SHP77 treated with DMSO at 0.1 percent for 48 hours (cell line): ENCODE measurements around the gene REXO2.

Source experiments
- DNase-seq: peaks from one replicate; lab custom pipeline; 2025; lab: John Stamatoyannopoulos, UW

Gene REXO2

DNA sequence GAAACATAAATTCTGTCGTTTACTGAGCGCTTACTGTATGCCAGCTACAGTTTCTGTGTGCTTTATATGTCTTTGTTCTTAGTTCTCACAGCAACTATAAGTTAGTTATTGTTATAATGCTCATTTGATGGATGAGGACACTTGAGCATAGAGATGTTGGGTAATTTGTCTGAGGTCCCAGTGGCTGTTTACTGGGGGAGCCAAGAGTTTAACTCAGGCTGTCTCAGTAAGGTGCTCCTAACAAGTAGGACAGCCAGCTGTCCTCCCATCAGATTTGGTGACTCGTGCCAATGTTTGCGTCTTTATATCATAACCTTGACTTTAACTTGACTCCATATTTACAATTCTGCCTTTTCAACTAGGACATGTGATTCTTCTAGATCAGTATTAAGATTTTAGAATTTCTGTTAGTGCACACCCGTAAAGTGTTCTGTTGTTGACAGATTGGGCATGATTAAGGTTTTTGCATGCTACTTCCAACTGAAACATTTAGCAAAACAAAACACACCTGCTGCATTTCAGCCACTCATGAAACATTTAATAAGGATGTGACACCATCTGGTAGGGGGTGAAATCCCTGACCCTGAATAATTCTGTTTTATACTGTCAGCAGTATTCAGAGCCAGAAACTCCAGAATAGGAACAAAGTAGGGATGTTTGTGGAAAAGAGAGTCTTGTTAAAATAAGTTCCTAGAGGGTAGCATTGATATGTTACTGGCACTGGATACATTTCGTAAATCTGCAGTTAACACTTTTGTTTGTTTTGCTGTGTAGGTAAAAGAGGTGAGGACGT, 1.9 kb downstream of the REXO2 start:
- peak; percentile 85 for DNase-seq

DNA sequence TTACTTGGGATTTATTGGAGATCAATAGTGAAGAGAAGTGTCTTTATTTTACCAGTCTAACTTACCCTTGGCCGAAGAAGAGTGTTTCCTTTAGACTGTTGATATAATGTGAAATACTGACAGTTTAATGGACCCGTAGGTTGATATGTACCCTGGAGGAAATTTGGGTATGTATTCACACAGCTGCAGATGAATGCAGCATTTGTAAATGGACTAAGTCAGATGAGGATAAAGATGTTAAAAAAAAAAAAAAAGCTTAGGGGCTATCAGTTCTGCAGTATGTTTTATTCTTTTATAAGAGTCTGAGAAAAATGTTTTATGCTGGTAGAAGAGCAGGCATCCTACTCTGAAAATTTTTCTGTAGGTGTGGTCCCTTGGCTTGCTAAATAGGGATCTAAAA, 2.7 kb downstream of the REXO2 start:
- no peak for DNase-seq

- DNase-seq, result no peak
These were observed 3.3 kb downstream of the REXO2 start for GRCh38 chr11:114442536-114442935.

DNA sequence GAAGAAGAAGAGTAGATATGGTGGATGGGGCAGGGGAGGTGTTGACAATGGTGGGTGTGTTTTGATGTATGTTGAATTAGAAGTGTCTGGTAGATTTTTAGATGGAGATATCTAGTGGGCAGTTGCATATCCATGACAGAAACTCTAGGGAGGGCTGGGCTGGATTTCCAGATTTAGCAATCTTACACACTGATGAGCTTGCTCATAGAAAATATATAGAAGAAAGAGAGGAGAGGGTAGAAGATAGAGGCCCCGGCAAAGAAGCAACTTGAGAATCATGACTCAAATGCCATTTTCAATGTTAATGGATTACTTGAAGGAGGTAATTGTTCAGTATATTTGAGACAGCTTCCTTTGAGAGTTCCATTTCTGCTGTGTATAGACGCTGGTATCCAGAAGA, 8.2 kb downstream of the REXO2 start:
- no peak for DNase-seq

DNA sequence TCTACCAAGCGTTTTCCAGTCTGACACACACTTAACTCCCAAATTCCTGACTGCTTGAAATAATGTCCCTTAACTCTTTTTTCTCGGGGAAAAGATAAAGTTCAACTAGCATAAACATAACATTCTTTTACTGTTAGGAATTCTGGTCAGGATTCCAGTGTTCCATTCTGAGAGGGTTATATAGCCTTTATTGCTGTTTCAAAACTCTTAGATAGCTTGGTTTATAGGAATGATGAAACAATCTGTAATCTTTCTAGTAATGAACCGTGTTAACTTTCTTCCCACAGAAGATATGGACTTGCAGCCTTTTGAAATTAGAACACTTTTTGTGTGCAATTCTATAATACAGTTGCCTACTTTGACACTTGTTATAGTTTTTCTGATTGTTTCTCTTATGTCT, 8.6 kb downstream of the REXO2 start:
- DNase-seq, result no peak

GRCh38 chr11:114448749-114449482, 9.6 kb downstream of the REXO2 start:
- no peak for DNase-seq

- DNase-seq, result no peak
These were observed 10.6 kb downstream of the REXO2 start for GRCh38 chr11:114449845-114450244.

GRCh38 chr11:114452399-114452798, 13.1 kb downstream of the REXO2 start:
- DNase-seq, result no peak

GRCh38 chr11:114463999-114464398, 24.7 kb downstream of the REXO2 start:
- no peak for DNase-seq

- DNase-seq, result no peak
These were observed 27.5 kb downstream of the REXO2 start for GRCh38 chr11:114466742-114467141.

GRCh38 chr11:114472661-114473060, 33.4 kb downstream of the REXO2 start:
- no peak for DNase-seq

DNA sequence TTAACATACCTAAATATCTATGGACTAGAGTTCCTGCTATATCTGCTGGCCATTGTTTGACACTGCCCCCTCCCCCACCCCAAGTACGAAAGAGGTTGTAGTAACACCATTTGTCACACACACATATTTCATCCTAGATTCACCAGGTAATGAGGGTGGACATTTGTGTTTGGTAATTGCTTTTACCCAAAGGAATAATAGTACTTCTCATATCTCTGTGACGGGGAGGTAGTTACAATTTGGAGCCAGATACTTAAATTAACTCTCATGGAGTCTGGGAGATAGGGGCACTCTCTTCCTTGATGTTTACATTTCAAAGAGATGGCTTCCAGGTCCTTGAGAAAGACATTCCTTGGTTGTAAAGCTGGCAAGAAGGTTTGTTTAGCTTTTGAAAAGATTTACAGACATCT, 38.7 kb downstream of the REXO2 start:
- no peak for DNase-seq

GRCh38 chr11:114478768-114479167, 39.5 kb downstream of the REXO2 start:
- no peak for DNase-seq

DNA sequence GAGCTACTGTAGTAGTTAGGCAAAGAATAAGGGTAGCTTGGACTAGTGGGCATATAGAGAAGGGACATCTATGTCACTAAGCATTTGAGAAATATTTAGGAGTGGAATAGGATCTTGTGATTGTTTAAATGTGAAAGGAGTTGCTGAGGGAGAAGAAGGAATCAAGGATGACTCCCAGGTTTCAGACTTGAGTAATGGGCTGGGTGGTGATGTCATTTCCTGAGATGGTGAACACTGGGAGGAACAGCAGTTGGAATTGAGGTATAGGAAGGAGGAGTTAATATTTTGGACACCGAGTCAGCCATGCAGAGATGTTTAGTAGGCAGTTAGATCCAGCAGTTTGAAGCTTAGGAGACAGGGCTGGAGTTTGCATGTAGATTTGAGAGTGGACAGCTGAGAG, 40.1 kb downstream of the REXO2 start:
- no peak for DNase-seq

GRCh38 chr11:114482114-114482513, 42.8 kb downstream of the REXO2 start:
- no peak for DNase-seq

DNA sequence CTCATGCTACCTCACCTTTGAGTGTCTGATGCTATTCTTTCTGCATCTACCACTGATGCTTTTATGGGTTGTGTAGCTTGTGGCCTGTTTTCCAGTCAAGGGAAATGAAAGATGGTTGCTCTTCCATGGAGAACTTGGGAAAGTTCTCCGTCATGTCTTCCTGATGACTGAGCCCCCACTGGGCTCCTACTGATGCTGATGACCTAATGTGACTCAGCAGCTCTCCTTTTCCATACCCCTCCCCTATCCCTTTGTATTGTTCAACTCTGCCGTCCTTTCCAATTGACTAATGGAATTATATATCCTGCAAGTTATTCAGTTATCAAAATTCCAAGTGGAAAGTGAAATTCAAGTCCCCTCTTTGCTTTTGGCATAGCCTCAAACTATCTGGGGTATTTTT, 44.7 kb downstream of the REXO2 start:
- no peak for DNase-seq

DNA sequence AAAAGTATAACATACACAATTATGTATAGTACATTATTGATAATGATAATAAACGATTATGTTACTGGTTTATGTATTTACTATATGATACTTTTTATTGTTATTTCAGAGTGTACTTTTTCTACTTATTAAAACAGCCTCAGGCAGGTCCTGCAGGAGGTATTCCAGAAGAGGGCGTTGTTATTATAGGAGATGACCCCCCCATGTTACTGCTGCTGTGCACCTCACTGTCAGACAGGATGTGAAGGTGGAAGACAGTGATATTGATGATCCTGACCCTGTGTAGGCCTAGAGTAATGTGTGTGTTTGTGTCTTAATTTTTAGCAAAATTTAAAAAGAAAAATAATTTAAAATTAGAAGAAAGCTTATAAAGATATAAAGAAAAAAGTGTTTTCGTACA, 57.6 kb downstream of the REXO2 start:
- no peak for DNase-seq

- no peak for DNase-seq
These were observed 60.5 kb downstream of the REXO2 start for GRCh38 chr11:114499756-114500155.
